Subcutaneous abdominal adipose tissue (tissue), 5 donors: ENCODE results near the gene UBA3.

Source experiments
- H3K27ac ChIP-seq: one replicate; pipeline ENCODE4 v1.7.0; 2013; ENCODE audit warnings: low read depth, mild to moderate bottlenecking, inconsistent platforms, low read length, moderate library complexity
- H3K27me3 ChIP-seq, 5 donors: one replicate each; pipeline ENCODE4 v1.7.0; 2013; ENCODE audit warnings: low read length in 5 of 5, inconsistent platforms in 1 of 5; ENCODE audit not compliant: control insufficient read depth in 5 of 5, insufficient read depth in 4 of 5
- H3K36me3 ChIP-seq, 5 donors: one replicate each; pipeline ENCODE4 v1.7.0; 2013; ENCODE audit warnings: low read length in 5 of 5; ENCODE audit not compliant: control insufficient read depth in 5 of 5, insufficient read depth in 5 of 5
- H3K4me1 ChIP-seq, 5 donors: one replicate each; pipeline ENCODE4 v1.7.0; 2013; ENCODE audit warnings: low read length in 5 of 5, mild to moderate bottlenecking in 3 of 5, moderate library complexity in 1 of 5; ENCODE audit not compliant: control insufficient read depth in 5 of 5, insufficient read depth in 5 of 5
- H3K4me3 ChIP-seq, 5 donors: one replicate each; pipeline ENCODE4 v1.7.0; 2013; ENCODE audit warnings: low read length in 5 of 5, low read depth in 1 of 5
- H3K9ac ChIP-seq, 5 donors: one replicate each; pipeline ENCODE4 v1.7.0; 2013; ENCODE audit warnings: low read length in 5 of 5, mild to moderate bottlenecking in 4 of 5, moderate library complexity in 3 of 5
- H3K9me3 ChIP-seq, 5 donors: one replicate each; pipeline ENCODE4 v1.7.0; 2013; ENCODE audit warnings: low read length in 5 of 5; ENCODE audit not compliant: control insufficient read depth in 5 of 5
- donor health status: healthy.
- donor health status: healthy.
- donor health status: healthy.
- donor health status: healthy.
- donor health status: healthy.

The UBA3 gene

DNA sequence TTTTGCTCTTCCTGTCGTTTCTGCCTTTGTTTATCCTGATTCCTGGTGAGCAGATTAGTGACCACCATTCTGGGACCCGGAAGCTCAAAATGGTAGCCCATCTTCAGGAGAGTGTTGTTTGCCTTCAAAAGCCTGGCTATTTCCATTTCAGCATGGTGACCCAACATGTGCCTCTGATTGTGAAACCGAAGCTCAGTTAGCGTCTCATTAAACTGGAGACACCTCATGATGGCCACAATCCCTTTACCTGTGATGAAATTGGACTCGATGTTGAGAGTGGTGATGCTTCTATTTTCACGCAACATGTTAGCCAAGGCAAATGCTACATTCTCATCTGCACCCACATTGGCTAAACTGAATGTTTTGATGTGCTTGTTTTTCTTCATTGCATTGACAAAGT is 39.0 kb upstream of the UBA3 start:
- no peak overlapping the region for H3K4me3 ChIP-seq
- no peak overlapping the region for H3K9ac ChIP-seq
- peaks cover 0 to 11% (median 0%) of the 10 kb centered on the region in 5 donors for H3K4me1 ChIP-seq
- no peaks in the 10 kb centered on the region for H3K36me3 ChIP-seq
- H3K27ac ChIP-seq, result no peak overlapping the region
- no peaks in the 10 kb centered on the region for H3K27me3 ChIP-seq
- H3K9me3 ChIP-seq, result no peaks in the 10 kb centered on the region

DNA sequence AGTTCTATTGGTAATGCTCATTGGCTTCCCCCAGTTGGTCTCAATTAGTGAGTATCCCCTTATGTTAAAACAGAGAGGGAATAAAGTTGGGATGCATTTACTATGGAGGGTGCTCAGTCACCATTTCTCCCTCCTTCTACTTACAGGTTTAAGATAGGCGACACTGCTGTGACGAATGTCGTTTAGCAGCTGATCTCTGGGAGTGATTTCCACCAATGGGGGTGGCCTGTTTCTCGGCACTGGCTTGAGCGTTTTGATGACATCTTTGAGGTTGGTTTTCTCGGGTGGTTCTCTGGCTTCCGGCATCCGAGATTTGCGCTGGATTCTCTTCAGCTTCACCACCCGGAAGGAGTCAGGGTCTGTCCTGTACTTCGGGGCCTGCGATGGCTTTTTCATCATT is 38.4 kb upstream of the UBA3 start:
- Histone ChIP-seq H3K9me3 (no peaks in the 10 kb centered on the region), H3K36me3 (no peaks in the 10 kb centered on the region), H3K9ac (no peak overlapping the region), H3K27me3 (no peaks in the 10 kb centered on the region), H3K4me3 (no peak overlapping the region), H3K27ac (no peak overlapping the region), H3K4me1 (peaks cover 0 to 14% (median 0%) of the 10 kb centered on the region in 5 donors)

DNA sequence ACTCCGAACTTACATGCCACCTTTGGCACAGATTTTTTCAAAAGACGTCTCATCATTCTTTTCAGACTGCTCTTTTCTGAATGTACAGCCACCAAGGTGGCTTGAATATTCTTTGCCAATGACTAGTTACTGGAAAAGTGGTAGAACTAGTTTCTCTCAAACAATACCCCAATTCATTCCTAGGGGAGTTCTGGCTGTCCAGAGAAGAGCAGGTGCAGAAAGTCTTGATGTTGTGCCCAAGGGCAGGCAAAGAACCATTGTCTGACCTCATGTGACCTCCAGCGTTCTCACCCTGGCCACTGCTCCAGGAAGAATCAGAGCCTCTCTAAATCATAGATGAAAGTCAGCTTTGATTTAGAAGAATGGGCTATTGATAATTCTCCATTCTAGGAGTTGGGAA is 36.7 kb upstream of the UBA3 start:
- H3K9ac ChIP-seq, result no peak overlapping the region

DNA sequence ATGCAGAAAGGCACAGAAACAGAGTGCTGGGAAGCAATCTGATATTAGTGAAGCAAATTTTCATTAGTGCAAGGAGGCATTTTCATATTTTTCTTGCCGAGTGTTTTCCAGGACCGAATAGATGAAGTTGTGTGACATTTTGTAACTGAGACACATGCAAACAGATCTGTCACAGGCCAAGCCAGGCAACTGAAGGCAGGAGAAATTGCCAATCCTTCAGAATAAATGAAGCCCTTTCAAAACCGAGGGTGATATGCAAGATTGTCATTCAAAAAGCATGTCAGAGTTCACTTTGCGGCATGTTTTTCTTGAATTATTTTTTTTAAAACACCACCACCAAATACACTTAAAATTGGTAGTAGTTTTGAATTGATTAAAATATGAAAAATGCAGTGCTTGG is 36.0 kb upstream of the UBA3 start:
- Histone ChIP-seq H3K36me3 (no peaks in the 10 kb centered on the region), H3K4me3 (no peak overlapping the region), H3K9me3 (no peaks in the 10 kb centered on the region), H3K4me1 (peaks cover 0 to 10% (median 0%) of the 10 kb centered on the region in 5 donors), H3K27ac (no peak overlapping the region), H3K27me3 (no peaks in the 10 kb centered on the region), H3K9ac (no peak overlapping the region)

More for the DNA sequence above, 36.7 kb upstream of the UBA3 start:
- H3K9me3 ChIP-seq, result no peaks in the 10 kb centered on the region
- no peak overlapping the region for H3K27ac ChIP-seq
- H3K4me1 ChIP-seq, result peaks cover 0 to 15% (median 0%) of the 10 kb centered on the region in 5 donors
- H3K36me3 ChIP-seq, result no peaks in the 10 kb centered on the region
- no peaks in the 10 kb centered on the region for H3K27me3 ChIP-seq
- no peak overlapping the region for H3K4me3 ChIP-seq

DNA sequence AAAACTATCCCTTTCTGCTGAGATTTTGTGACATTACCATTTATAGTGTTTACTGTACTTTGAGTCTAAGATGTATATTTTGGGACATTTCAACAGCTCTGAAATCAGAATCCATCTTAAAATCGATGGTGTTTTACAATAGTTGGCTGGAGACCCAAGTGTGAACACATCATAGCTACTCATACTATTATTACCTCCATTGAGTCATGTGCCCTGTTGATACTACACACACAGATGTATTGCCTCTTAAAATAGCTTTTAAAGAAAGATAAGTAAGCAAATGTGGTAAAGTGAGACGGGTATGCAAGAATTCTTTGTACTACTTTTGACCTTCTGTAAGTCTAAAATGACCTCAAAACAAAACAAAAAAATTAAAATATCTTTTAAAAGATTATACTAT is 35.6 kb upstream of the UBA3 start:
- H3K9me3 ChIP-seq, result no peaks in the 10 kb centered on the region
- no peak overlapping the region for H3K9ac ChIP-seq
- H3K27me3 ChIP-seq, result no peaks in the 10 kb centered on the region
- H3K27ac ChIP-seq, result no peak overlapping the region
- H3K36me3 ChIP-seq, result no peaks in the 10 kb centered on the region
- H3K4me1 ChIP-seq, result peaks cover 0 to 10% (median 0%) of the 10 kb centered on the region in 5 donors
- H3K4me3 ChIP-seq, result no peak overlapping the region

DNA sequence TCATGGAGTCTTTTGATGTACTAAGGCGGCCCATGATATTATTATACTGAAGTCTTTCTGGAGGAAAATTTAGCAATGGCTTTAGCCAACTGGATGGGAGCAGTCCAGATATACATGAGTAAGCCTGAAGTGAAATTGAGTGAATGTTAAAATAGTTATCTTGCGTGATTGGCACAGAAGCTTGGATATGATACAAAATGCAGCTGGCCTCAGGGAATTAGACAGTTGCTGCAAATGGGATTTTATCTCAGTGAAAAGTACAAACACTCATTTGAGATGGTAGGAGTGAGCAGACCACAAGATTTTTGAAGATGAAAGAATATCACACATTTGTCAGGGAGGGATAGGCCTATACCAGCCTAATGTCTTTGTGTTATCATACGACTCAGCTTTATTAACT is 33.4 kb upstream of the UBA3 start:
- H3K36me3 ChIP-seq, result no peaks in the 10 kb centered on the region
- no peak overlapping the region for H3K27ac ChIP-seq
- H3K9me3 ChIP-seq, result no peaks in the 10 kb centered on the region
- H3K9ac ChIP-seq, result no peak overlapping the region
- H3K4me1 ChIP-seq, result peaks cover 0 to 10% (median 0%) of the 10 kb centered on the region in 5 donors
- H3K4me3 ChIP-seq, result no peak overlapping the region
- H3K27me3 ChIP-seq, result no peaks in the 10 kb centered on the region

DNA sequence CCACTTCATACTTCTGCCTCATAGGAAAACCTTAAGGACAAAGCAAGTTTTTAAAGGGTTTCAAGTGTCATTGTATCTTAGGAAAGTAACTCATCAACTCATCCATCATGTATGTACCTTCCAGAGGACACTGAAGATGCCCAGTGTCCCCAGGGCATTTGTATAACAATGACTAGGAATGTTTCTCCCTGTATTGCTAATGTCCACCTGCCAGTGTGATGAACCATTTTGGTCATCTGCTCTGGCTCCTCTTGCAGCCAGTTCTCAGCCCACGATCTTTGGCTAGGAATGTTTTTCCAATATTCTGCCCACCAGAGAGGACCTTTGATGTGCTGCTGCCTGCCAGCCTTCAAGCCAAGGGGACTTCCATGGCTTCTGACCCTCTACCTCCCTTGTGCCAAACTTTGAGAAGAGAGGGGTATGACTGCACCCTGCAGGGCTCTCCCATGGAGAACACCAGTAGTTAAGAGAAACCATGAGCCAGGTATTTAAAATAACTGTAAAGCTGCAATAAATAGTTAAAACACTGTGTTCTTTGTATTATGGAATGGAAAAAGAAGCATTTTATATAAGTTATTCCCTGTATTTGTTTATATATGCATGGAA is 30.9 kb upstream of the UBA3 start:
- Histone ChIP-seq H3K27me3 (no peaks in the 10 kb centered on the region), H3K4me1 (peaks cover 0 to 8% (median 0%) of the 10 kb centered on the region in 5 donors), H3K9me3 (no peaks in the 10 kb centered on the region), H3K9ac (no peak overlapping the region), H3K27ac (no peak overlapping the region), H3K36me3 (peaks cover 0 to 4% (median 0%) of the 10 kb centered on the region in 5 donors), H3K4me3 (no peak overlapping the region)

DNA sequence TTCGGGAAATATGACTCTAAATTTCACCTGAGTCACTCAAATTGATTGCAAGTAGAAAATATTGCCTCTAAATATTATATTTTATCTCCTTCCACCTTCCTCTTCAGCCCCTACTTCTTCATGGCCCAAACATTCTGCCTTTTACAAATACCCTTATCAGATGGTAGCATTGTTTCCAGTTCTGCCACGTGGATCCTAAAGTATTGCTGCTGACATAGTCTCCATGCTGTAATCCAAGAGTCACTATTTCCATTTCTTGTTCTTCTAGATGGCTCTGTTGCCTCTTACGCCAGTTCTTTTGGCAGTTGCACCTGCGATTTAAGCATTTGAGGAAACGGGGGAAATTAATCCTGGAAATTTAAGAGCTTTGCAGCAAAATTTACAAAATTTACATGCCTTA is 28.6 kb upstream of the UBA3 start:
- no peak overlapping the region for H3K4me3 ChIP-seq

DNA sequence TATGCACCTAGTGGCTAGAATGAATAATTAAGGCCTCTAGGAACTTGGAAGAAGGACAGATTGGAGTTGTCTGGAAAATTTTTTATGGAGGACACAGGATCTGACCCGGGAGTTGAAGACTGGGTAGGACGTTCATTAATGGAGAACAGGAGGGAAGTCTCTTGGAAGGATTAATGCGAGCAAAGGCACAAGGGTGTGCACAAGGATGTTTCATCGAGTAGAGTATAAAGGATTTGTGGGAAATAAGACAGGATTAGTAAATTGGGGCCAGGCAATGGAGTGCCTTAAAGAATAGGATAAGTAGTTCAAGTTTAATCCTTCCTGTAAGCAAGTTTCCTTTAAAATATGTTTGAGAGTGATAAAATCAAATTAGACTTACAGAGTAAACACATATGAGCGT is 27.7 kb upstream of the UBA3 start:
- no peaks in the 10 kb centered on the region for H3K9me3 ChIP-seq
- H3K36me3 ChIP-seq, result peaks cover 12 to 30% (median 19%) of the 10 kb centered on the region in 5 donors
- H3K4me1 ChIP-seq, result peaks cover 0 to 11% (median 9%) of the 10 kb centered on the region in 5 donors

More for the DNA sequence above, 28.6 kb upstream of the UBA3 start:
- H3K4me1 ChIP-seq, result peaks cover 0 to 15% (median 9%) of the 10 kb centered on the region in 5 donors
- no peaks in the 10 kb centered on the region for H3K27me3 ChIP-seq
- H3K36me3 ChIP-seq, result peaks cover 5 to 20% (median 9%) of the 10 kb centered on the region in 5 donors
- no peak overlapping the region for H3K27ac ChIP-seq
- H3K9me3 ChIP-seq, result no peaks in the 10 kb centered on the region
- H3K9ac ChIP-seq, result no peak overlapping the region

DNA sequence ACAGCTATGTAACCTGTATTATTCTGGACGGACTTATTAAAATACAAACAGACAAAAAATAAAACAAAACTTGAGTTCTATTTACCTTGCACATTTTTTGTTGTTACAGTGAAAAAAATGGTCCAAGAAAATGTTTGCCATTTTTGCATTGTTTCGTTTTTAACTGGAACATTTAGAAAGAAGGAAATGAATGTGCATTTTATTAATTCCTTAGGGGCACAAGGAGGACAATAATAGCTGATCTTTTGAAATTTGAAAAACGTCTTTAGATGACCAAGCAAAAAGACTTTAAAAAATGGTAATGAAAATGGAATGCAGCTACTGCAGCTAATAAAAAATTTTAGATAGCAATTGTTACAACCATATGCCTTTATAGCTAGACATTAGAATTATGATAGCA is 25.2 kb upstream of the UBA3 start:
- Histone ChIP-seq H3K9me3 (no peaks in the 10 kb centered on the region), H3K4me1 (peaks cover 0 to 20% (median 9%) of the 10 kb centered on the region in 5 donors), H3K27ac (peak overlapping the region; percentile 74), H3K4me3 (no peak overlapping the region), H3K27me3 (no peaks in the 10 kb centered on the region), H3K36me3 (peaks cover 24 to 42% (median 35%) of the 10 kb centered on the region in 5 donors), H3K9ac (no peak overlapping the region)

More for the DNA sequence above, 27.7 kb upstream of the UBA3 start:
- Histone ChIP-seq H3K27ac (no peak overlapping the region), H3K27me3 (no peaks in the 10 kb centered on the region), H3K9ac (no peak overlapping the region), H3K4me3 (no peak overlapping the region)
